Smooth muscle cell (in vitro differentiated cells): ENCODE measurements around the gene SPAG7. TPM values are rescaled to one million over a fixed set of nuclear protein-coding genes. Genes with fewer than 3 reads are reported as not detected.

ENCODE experiments used
- DNase-seq: peaks from one replicate; lab custom pipeline; 2025; ENCODE audit not compliant: unreplicated experiment; lab: John Stamatoyannopoulos, UW
- H2AFZ ChIP-seq: fragments of 200-600 bp; sonication (generic); 2 replicates; pipeline ENCODE4 v1.6.0; 2016; ENCODE audit warnings: antibody characterized with exemption, low read depth, mild to moderate bottlenecking
- H3F3A ChIP-seq: fragments of 200-600 bp; sonication (generic); 2 replicates; pipeline ENCODE4 v1.6.0; 2017; ENCODE audit warnings: antibody characterized with exemption, low read depth
- H3K27ac ChIP-seq: fragments of 200-600 bp; sonication (generic); 2 replicates; pipeline ENCODE4 v1.5.1; 2016; ENCODE audit warnings: low read depth, mild to moderate bottlenecking
- H3K27me3 ChIP-seq: fragments of 200-600 bp; sonication (generic); 2 replicates; pipeline ENCODE4 v1.6.1; 2016; ENCODE audit warnings: low read depth, mild to moderate bottlenecking
- H3K36me3 ChIP-seq: fragments of 200-600 bp; sonication (generic); 2 replicates; pipeline ENCODE4 v1.5.1; 2016; ENCODE audit warnings: low read depth
- H3K4me1 ChIP-seq: fragments of 200-600 bp; sonication (generic); 2 replicates; pipeline ENCODE4 v1.5.1; 2016; ENCODE audit warnings: low read depth
- H3K4me2 ChIP-seq: fragments of 200-600 bp; sonication (generic); 2 replicates; pipeline ENCODE4 v1.6.0; 2016; ENCODE audit warnings: mild to moderate bottlenecking
- H3K4me3 ChIP-seq: fragments of 200-600 bp; sonication (generic); 2 replicates; pipeline ENCODE4 v1.5.1; 2016; ENCODE audit warnings: mild to moderate bottlenecking
- H3K79me2 ChIP-seq: fragments of 200-600 bp; sonication (generic); 2 replicates; pipeline ENCODE4 v1.6.0; 2016; ENCODE audit warnings: low read depth, mild to moderate bottlenecking
- H3K9ac ChIP-seq: fragments of 200-600 bp; sonication (generic); 2 replicates; pipeline ENCODE4 v1.6.0; 2016; ENCODE audit warnings: low read depth
- H3K9me3 ChIP-seq: fragments of 200-600 bp; sonication (generic); replicated peaks from 2 replicates; pipeline ENCODE4 v1.5.1; 2016; ENCODE audit warnings: low read depth
- H4K20me1 ChIP-seq: fragments of 200-600 bp; sonication (generic); 2 replicates; pipeline ENCODE4 v1.6.0; 2016; ENCODE audit warnings: low read depth
- WGBS: methylation state at CpG from one replicate; pipeline ENCODE4 v1.1.7; 2016; ENCODE audit warnings: low lambda C conversion rate; 5-methylcytosine and 5-hydroxymethylcytosine counted together
- polyA plus RNA-seq: library from polyadenylated mRNA; unstranded; fragments of >200 nt; fragmentation: Nextera tagmentation; extraction: Ambion mirVana; gene quantifications from 2 replicates; pipeline ENCODE4 v1.2.1, GENCODE V29; 2016
- total RNA-seq: library from RNA; depleted of rRNA; stranded (reverse); fragments of >200 nt; gene quantifications from 2 replicates; pipeline ENCODE4 v1.2.3, GENCODE V29; 2014
- TF ChIP-seq, protein P1 (sequence below): fragments of 200-600 bp; sonication (generic); IDR thresholded peaks from 2 replicates; pipeline ENCODE4 v1.5.1; 2017; ENCODE audit warnings: borderline replicate concordance, mild to moderate bottlenecking, antibody characterized with exemption; ENCODE audit not compliant: insufficient read depth, poor library complexity, severe bottlenecking

The SPAG7 gene
- total and polyA plus RNA-seq, 2 experiments from 2014 or later: 70.7 to 192 TPM

- Histone ChIP-seq H3K9ac (peak within 1 kb of the TSS; percentile 79), H3K4me3 (peak within 1 kb of the TSS; percentile 91), H3K9me3 (no peaks in the 10 kb centered on the region), H3K4me1 (peaks cover 8% of the 10 kb centered on the region), H4K20me1 (no peaks in the 10 kb centered on the region), H3K79me2 (no peaks in the 10 kb centered on the region), H3K27me3 (no peaks in the 10 kb centered on the region), H3F3A (no peaks in the 10 kb centered on the region), H3K36me3 (no peaks in the 10 kb centered on the region), H3K4me2 (peak within 1 kb of the TSS; percentile 89), H3K27ac (peak within 1 kb of the TSS; percentile 68), H2AFZ (peak within 1 kb of the TSS; percentile 97)
- WGBS: 4% methylated on average over 45 of the region's 78 CpGs
- DNase-seq: peak; percentile 50
- TF ChIP-seq, protein P1, sequence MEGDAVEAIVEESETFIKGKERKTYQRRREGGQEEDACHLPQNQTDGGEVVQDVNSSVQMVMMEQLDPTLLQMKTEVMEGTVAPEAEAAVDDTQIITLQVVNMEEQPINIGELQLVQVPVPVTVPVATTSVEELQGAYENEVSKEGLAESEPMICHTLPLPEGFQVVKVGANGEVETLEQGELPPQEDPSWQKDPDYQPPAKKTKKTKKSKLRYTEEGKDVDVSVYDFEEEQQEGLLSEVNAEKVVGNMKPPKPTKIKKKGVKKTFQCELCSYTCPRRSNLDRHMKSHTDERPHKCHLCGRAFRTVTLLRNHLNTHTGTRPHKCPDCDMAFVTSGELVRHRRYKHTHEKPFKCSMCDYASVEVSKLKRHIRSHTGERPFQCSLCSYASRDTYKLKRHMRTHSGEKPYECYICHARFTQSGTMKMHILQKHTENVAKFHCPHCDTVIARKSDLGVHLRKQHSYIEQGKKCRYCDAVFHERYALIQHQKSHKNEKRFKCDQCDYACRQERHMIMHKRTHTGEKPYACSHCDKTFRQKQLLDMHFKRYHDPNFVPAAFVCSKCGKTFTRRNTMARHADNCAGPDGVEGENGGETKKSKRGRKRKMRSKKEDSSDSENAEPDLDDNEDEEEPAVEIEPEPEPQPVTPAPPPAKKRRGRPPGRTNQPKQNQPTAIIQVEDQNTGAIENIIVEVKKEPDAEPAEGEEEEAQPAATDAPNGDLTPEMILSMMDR: peak; percentile 57
Measured at GRCh38 chr17:4986951-4987766, 19.5 kb upstream of the SPAG7 start, which contains the start of gene CAMTA2. Gene CAMTA2 (minus strand): TSS chr17:4987675. CDS start chr17:4986222, 1,453 bp downstream.

DNA sequence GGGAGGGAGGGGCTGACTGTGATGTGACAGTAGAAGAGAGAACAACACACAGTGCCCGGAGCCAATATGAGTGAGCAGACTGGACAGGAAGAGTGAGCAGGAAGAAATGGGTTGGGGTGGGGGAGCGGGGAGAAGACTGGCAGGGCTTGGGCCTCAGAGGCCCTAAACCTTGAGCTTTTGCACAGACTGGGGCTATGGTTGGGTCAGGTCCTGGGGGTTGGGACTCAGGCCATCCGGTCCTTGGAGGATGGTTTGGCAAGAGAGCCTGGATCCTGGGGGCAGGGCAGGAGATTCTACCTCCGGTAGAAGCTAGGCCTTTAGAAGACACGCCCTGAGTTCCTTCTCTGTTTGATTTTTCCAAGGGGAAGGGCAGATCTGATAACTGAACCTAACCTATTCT, 18.8 kb upstream of the SPAG7 start:
- H3K9ac ChIP-seq: no peak overlapping the region
- DNase-seq: no peak

GRCh38 chr17:4982305-4982704, 14.7 kb upstream of the SPAG7 start:
- Histone ChIP-seq H3K36me3 (no peaks in the 10 kb centered on the region), H3K9ac (no peak overlapping the region), H3K9me3 (no peaks in the 10 kb centered on the region), H3K4me3 (no peak overlapping the region), H3K4me2 (no peak overlapping the region), H3K27ac (no peak overlapping the region), H3F3A (no peaks in the 10 kb centered on the region), H2AFZ (no peak overlapping the region), H3K79me2 (no peaks in the 10 kb centered on the region), H3K27me3 (no peaks in the 10 kb centered on the region), H4K20me1 (peaks cover 4% of the 10 kb centered on the region), H3K4me1 (no peaks in the 10 kb centered on the region)
- WGBS: 89% methylated on average over 5 of the region's 5 CpGs
- TF ChIP-seq, protein P1: no peak
- no peak for DNase-seq

More for the DNA sequence above, 18.8 kb upstream of the SPAG7 start:
- peak overlapping the region; percentile 89 for H3K4me2 ChIP-seq
- no peaks in the 10 kb centered on the region for H3K9me3 ChIP-seq
- H3K36me3 ChIP-seq: no peaks in the 10 kb centered on the region
- TF ChIP-seq, protein P1: no peak
- H2AFZ ChIP-seq: peak overlapping the region; percentile 97
- H3K4me3 ChIP-seq: peak overlapping the region; percentile 91
- no peaks in the 10 kb centered on the region for H4K20me1 ChIP-seq
- WGBS: 72% methylated on average over 5 of the region's 5 CpGs
- H3K79me2 ChIP-seq: no peaks in the 10 kb centered on the region
- H3K4me1 ChIP-seq: peaks cover 8% of the 10 kb centered on the region
- H3F3A ChIP-seq: no peaks in the 10 kb centered on the region
- no peaks in the 10 kb centered on the region for H3K27me3 ChIP-seq
- peak overlapping the region; percentile 2 for H3K27ac ChIP-seq
